IPS DF 4.7 (cell line): Measurements from ENCODE around the gene ATXN7L2.
"Not testable (repeated sequence)": the region's sequence is repeated elsewhere in the genome, so short reads cannot be mapped to it uniquely, and the experiment has no call there.

Experiments used
- DNase-seq: peaks from one replicate; pipeline ENCODE4 v3.0.0-alpha.2; 2013; ENCODE audit warnings: low spot score; ENCODE audit errors: extremely low read depth

The ATXN7L2 gene

GRCh38 chr1:109483672-109484518, at the start of gene ATXN7L2:
Gene ATXN7L2 (plus strand): TSS chr1:109483905. CDS start chr1:109483954, 49 bp downstream.
- DNase-seq, result no peak

DNA sequence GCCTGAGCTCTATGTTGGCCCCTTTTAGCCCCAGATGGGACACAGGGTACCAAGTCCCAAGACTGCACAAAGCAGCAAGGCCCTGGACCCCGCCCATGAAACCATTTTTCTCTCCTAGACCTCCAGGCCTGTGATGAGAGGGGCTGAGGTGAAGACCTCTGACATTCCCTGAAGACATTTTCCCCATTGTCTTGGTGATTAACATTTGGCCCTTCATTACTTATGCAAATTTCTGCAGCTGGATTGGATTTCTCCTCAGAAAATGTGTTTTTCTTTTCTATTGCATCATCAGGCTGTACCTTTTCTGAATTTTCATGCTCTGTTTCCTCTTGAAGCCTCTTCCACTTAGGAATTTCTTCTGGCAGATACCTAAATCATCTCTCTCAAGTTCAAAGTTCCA, 49.2 kb upstream of the ATXN7L2 start:
- DNase-seq, result no peak

DNA sequence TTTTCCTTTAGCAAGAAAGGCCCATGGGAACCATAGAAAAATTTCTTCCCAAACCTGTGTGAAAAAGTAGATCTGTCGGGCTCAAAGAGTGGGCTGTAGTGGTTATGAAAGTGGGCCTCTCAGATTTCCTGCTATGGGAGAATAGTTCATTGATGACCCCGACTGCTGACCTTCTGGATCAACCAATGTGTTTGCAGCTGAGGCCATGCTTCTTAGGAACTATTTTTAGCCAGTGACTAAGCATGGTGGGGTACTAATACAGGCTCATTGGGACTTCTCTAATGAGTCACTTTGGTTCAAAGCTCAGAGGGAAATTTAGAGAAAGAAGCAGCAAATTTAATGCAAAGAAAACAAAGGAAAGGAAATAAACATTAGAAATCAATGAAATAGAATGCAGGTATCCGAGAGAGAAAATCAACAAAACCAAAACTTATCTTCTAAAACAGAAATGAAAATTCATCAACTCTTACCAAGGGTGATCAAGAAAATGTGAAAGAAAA, 44.9 kb upstream of the ATXN7L2 start:
- no peak for DNase-seq

GRCh38 chr1:109441069-109441468, 42.6 kb upstream of the ATXN7L2 start:
- DNase-seq, result no peak

DNA sequence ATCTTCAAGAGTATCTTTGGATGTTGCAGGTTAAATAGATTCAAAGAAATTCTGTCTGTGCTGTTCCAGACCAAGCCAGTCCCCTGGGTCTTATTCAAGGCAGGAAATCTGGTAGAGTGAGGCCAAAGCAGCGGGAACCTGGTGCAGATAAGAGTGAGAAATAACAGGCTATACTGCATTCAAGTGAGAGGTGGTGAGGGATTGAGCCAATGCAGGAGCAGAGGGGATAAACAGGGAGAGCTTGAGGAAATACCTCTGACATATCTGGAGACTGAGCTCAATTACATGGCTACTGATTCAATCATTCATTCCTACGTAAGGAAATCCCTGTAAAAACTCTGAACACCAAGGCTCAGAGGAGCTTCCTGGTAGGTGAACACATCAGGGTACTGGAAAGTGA, 40.2 kb upstream of the ATXN7L2 start:
- no peak for DNase-seq

GRCh38 chr1:109444346-109444745, 39.4 kb upstream of the ATXN7L2 start:
- no peak for DNase-seq

GRCh38 chr1:109445949-109446695, 37.6 kb upstream of the ATXN7L2 start:
- not testable (repeated sequence) for DNase-seq

DNA sequence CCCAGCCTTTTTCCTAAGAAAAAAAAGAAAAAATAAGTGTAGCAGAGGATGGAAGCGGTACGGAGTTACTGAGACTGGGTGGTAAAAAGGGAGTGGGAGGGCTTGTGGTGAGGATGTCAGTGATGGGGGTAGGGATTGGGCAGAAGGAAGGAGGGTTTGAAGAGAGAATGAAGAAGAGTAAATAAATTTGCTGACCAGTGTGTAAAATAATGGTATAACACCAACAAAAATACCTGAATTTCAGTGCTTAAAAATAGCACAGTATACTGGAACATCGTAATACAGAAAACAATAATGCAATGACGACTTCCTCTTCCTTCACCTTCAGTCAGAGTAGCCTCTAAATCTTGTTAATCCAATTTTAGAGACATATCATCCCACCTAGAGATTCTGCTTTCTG, 36.2 kb upstream of the ATXN7L2 start:
- no peak for DNase-seq

DNA sequence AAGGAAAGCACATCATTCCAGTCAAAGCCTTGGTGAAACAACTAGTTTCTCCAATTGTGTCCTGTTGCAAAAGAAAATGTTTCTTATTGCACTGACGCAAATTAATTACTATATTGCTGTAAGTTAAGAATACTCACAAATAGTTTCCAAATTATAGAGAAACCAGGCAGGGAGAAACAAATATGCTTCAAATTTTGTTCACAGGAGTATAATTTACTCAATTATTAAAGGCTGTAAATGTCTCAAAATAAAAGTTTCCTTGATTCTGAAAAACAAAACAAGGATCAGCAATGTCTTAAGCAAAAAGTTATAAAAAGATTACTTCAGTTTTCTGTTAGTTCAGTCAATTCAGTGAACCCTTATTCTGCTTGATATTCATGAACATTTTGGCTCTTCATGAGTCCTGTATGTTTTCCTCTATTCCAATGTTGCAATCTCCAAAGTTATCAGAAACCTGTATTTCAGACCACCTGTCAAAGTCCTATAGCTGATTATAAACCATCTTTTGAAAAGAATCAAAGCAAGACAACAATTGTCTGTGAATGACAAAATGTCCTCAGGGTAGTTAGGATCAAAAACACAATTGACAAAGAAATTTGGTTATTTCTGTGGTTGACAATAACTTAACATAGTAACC, 29.1 kb upstream of the ATXN7L2 start:
- no peak for DNase-seq

DNA sequence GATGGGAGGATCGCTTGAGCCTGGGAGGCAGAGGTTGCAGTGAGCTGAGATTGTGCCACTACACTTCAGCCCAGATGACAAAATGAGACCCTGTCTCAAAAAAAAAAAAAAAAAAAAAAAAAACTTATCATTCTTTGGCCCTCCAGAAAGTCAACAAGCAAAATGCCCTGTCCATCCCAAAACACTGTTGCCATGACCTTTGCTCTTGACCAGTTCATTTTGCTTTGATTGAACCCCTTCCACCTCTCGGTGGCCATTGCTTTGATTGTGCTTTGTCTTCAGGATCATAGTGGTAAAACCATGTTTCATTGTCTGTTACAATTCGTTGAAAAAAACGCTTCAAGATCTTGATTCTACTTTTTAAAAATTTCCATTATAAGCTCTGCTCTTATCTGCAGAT, 25.9 kb upstream of the ATXN7L2 start:
- DNase-seq, result no peak

DNA sequence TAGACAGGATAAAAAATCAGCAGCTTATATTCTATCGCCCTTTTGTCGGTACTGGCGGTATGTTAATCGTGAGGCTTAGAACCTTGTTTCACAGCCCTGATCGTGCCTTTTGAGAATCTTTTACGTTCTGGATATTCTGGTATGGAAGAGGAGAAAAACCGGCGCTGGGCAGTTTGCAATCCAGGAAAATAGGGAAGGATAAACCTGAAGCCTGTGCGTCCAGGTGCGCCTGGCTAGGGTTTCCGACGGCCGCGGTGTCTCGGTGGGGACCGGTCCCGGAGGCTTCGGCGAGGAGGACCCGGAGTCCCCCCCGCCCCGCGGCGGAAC, 17.6 kb upstream of the ATXN7L2 start:
- DNase-seq, result no peak

- DNase-seq, result no peak
Observed at GRCh38 chr1:109466452-109467300, 17.0 kb upstream of the ATXN7L2 start, which contains the start of gene SYPL2. Gene SYPL2 (plus strand): TSS chr1:109466546. CDS start chr1:109466844, 298 bp downstream.

DNA sequence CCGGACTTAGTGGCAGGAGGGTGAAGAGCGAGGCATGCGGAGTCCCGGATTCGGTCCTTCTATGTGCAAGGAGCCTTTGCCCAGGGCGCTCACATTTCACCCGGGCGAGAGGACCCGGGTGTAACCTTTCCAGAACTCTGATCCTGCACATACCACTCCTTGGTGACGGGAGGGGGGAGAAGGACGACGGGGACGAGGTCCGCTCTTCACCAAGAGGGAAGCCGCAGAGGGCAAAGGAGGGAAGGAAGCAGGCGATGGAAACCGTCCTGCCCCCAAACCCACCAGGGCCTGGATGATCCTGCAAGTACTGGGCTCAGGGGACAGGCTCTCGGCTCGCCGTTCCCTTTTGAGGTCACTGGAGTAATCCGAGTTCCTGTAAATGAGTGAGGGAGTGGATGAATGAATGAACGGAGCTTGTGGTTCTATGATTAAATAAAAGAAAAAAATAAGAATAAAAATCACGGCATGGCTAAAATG, 16.4 kb upstream of the ATXN7L2 start:
- no peak for DNase-seq

GRCh38 chr1:109468061-109468460, 15.6 kb upstream of the ATXN7L2 start:
- no peak for DNase-seq

GRCh38 chr1:109468903-109469302, 14.8 kb upstream of the ATXN7L2 start:
- DNase-seq, result no peak

DNA sequence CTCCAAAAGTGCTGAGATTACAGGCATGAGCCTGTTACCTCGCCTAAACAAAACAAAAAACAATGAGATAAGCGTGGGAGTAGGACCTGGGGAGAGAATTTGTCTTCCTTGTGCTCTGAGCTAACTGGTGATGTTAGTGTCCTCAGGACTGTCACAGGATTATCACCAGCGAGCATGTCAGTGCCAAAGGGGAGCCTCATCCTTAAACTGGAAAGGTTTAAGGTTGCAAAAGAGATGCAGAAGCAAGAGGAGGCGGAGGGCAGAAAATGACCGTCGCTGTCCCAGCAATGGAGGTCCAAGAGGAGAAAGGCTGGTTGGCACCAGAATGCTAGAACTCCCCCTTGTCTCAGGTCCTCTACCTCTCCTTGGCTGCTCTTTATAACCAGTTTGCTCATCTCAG, 13.5 kb upstream of the ATXN7L2 start:
- no peak for DNase-seq

GRCh38 chr1:109472779-109473178, 10.9 kb upstream of the ATXN7L2 start:
- DNase-seq, result no peak

- not testable (repeated sequence) for DNase-seq
Observed at GRCh38 chr1:109473284-109474057, 10.2 kb upstream of the ATXN7L2 start.

DNA sequence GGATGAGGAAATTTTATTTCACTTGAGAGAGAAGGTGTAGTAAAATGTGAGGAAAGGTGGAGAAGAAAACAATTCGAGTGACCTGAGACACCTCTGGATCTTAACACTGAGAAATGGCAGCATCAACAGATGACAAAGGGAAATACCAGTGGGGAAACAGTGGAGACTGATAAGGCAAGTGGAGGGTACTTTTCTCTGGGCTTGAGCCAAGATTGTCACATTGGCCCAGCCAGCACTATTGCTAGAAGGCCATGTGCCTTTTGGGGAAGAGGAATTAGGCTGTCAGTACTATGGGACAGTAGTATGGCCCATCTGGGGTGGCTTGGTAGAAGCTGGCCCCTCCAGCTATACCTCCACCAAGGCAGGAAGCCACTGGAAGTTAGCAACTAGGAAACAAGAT, 9.0 kb upstream of the ATXN7L2 start:
- DNase-seq, result no peak

- DNase-seq, result no peak
Observed at GRCh38 chr1:109475261-109475660, 8.4 kb upstream of the ATXN7L2 start.
